Body of pancreas (tissue), 4 donors: ENCODE results near the gene ARL16. TPM values are rescaled to one million over a fixed set of nuclear protein-coding genes. Genes with fewer than 3 reads are reported as not detected.

Experiments used
- ATAC-seq: fragments of 150-250 bp; one replicate; pipeline ENCODE4 v1.9.1; 2016
- DNase-seq, 4 donors: peaks; one replicate each; pipeline ENCODE4 v3.0.0-alpha.2; 2019
- H3K27ac ChIP-seq, 4 donors: fragments of 200-600 bp; sonication (generic); 1 replicate in 3 of 4; 2 replicates in 1 of 4; pipeline versions ENCODE4 v1.5.1 to v1.6.1; 2016 to 2019; ENCODE audit warnings: mild to moderate bottlenecking in 1 of 4, mixed read lengths in 1 of 4, moderate library complexity in 1 of 4
- H3K27me3 ChIP-seq, 2 donors: fragments of 200-600 bp; sonication (generic); one replicate each; pipeline ENCODE4 v1.6.0; 2016; ENCODE audit warnings: mild to moderate bottlenecking in 1 of 2
- H3K36me3 ChIP-seq, 2 donors: fragments of 200-600 bp; sonication (generic); replicated peaks in 1 of 2; 2 replicates each; pipeline ENCODE4 v1.5.1; 2016; ENCODE audit warnings: low read depth in 2 of 2; ENCODE audit not compliant: insufficient read depth in 1 of 2
- H3K4me1 ChIP-seq: fragments of 200-600 bp; sonication (generic); one replicate; pipeline ENCODE4 v1.6.0; 2016
- H3K4me3 ChIP-seq, 2 donors: fragments of 200-600 bp; sonication (generic); 1 replicate in 1 of 2; 2 replicates in 1 of 2; pipeline ENCODE4 v1.5.1; 2016 to 2019
- H3K9me3 ChIP-seq, 3 donors: fragments of 200-600 bp; sonication (generic); 1 replicate in 2 of 3; 2 replicates in 1 of 3; pipeline ENCODE4 v1.5.1; 2016
- POLR2A ChIP-seq, 3 donors: fragments of 450-650 bp; IDR thresholded peaks; one replicate each; pipeline ENCODE4 v1.6.1; 2016; ENCODE audit warnings: antibody characterized with exemption in 3 of 3, mild to moderate bottlenecking in 2 of 3
- WGBS, 2 donors: methylation state at CpG; one replicate each; pipeline ENCODE4 v1.1.5; 2017; 5-methylcytosine and 5-hydroxymethylcytosine counted together
- intact Hi-C: fragments of 100-400 bp; cut with DNase I; formaldehyde crosslinking; loops from one replicate; pipeline ENCODE4 v1.15.1; 2023
- total RNA-seq, 2 donors: library from RNA; depleted of rRNA; stranded (reverse); fragments of >200 nt; gene quantifications; one replicate each; pipeline ENCODE4 v1.1.0, GENCODE V29; 2016
- TF ChIP-seq, protein P1 (sequence below), 7 experiments: fragments of 450-650 bp in 4 of 7; fragments of 200-600 bp in 3 of 7; sonication (generic) in 3 of 7; IDR thresholded peaks; one replicate each; pipeline ENCODE4 v1.5.1; 2016 to 2019; ENCODE audit warnings: antibody characterized with exemption in 7 of 7

Gene ARL16
- total RNA-seq, 2 donors from 2014 or later = 22.8 to 47.1 TPM

DNA sequence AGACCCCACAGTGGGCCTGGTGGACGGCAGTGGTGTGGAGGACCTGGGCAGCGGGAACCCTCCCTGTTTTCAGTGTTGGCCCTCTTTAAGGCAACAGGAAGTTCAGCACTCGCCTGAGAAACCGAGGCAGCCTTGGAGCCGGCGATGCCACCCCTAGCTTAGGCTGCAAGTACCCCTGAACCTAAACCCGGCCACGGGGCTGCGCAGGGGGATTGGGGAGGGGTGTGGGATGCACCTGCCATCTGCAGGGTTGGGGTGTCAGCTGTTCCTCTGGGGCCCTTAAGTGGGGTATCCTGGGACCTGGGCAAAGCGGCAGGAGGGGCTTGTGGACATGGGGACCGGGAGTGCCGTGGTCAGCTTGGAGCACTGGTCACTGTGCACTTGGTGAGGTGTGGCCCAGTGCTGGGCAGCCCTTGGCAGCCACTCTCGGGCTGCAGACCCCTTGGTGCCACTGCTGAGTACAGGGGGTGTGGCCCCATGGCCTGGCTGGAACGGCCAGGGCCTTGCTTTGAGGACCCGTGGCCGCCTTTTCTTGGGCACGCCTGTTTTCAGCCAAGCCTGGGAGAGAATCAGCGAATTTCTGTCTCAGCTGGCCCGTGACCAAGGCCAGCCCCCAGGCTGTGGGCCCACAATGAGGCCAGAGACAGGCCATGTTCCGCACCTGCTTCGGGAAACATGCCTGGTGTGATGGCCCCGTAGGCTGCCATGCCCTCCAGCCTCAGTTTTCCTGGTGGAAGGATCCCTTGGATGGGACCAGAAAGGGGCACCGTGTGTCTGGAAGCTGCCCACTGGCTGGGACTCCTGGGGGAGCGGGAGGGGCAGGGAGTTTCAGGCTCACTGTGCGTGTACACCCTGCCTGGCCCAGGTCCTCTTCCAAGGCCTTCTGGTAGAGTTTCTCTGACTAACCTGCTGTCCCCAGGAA is 24.4 kb upstream of the ARL16 start:
- WGBS, 2 donors = 87 to 88% methylated on average over 6 to 25 of the region's 25 CpGs
- Histone ChIP-seq H3K27ac (no peak overlapping the region), H3K36me3 (peaks cover 0 to 6% of the 10 kb centered on the region in 2 donors), H3K9me3 (no peaks in the 10 kb centered on the region), H3K4me3 (no peak overlapping the region), H3K4me1 (peaks cover 40% of the 10 kb centered on the region), H3K27me3 (no peaks in the 10 kb centered on the region)
- no peak for TF ChIP-seq POLR2A (IDR thresholded peaks at IDR 0.05)
- TF ChIP-seq, protein P1, sequence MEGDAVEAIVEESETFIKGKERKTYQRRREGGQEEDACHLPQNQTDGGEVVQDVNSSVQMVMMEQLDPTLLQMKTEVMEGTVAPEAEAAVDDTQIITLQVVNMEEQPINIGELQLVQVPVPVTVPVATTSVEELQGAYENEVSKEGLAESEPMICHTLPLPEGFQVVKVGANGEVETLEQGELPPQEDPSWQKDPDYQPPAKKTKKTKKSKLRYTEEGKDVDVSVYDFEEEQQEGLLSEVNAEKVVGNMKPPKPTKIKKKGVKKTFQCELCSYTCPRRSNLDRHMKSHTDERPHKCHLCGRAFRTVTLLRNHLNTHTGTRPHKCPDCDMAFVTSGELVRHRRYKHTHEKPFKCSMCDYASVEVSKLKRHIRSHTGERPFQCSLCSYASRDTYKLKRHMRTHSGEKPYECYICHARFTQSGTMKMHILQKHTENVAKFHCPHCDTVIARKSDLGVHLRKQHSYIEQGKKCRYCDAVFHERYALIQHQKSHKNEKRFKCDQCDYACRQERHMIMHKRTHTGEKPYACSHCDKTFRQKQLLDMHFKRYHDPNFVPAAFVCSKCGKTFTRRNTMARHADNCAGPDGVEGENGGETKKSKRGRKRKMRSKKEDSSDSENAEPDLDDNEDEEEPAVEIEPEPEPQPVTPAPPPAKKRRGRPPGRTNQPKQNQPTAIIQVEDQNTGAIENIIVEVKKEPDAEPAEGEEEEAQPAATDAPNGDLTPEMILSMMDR (IDR thresholded peaks at IDR 0.05) = no peak
- intact Hi-C loops = no loop called here
- no peak for DNase-seq
- no peak for ATAC-seq

DNA sequence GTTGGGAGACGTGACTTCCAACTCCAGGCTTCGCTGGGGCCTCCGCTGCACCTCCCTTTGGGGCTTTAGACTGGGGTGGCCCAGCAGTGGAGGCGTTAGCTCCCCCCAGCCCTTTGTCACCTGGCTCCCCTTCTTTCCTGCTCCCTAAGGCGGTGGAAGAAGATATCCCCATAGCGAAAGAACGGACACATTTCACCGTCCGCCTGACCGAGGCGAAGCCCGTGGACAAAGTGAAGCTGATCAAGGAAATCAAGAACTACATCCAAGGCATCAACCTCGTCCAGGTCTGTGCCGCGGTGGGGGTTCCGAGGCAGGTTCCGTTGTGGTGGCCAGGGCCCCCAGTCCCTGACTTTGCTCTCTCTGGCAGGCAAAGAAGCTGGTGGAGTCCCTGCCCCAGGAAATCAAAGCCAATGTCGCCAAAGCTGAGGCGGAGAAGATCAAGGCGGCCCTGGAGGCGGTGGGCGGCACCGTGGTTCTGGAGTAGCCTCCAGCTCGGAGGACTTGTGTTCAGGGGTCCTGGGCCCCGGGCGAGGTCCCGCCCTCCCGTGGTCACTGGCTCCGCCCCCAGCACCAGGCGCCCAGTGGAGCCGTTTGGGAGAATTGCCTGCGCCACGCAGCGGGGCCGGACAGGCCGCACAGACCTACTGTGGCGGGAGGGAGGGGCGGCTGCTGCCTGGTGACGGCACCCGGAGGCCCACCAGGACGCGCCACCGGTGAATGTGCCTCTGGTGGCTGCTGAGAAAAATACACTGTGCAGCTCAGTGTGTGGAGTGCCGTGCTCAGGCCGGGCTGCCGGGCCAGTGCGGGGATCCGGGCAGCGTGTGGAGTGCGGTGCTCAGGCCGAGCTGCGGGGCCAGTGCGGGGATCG is 23.4 kb upstream of the ARL16 start:
- Histone ChIP-seq H3K27me3 (no peaks in the 10 kb centered on the region), H3K4me1 (peaks cover 38% of the 10 kb centered on the region), H3K36me3 (peaks cover 0 to 6% of the 10 kb centered on the region in 2 donors), H3K9me3 (no peaks in the 10 kb centered on the region), H3K4me3 (no peak overlapping the region), H3K27ac (no peak overlapping the region)
- DNase-seq = no peak
- intact Hi-C loops = no loop called here
- TF ChIP-seq, protein P1 (IDR thresholded peaks at IDR 0.05) = no peak
- no peak for TF ChIP-seq POLR2A (IDR thresholded peaks at IDR 0.05)
- WGBS, 2 donors = 90 to 95% methylated on average over 19 to 47 of the region's 54 CpGs
- no peak for ATAC-seq

DNA sequence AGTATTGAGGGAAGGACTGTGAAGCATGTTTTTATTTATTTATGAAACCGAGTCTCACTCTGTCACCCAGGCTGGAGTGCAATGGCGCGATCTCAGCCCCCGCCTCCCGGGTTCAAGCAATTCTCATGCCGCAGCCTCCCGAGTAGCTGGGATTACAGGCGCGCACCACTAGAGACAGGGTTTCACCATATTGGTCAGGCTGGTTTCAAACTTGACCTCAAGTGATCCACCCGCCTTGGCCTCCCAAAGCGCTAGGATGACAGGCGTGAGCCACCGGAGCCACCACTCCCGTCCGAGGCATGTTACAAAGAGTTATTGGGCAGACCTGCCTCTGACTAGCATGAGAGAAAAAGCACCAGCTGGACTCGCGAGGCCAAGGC is 22.6 kb upstream of the ARL16 start:
- TF ChIP-seq, protein P1 (IDR thresholded peaks at IDR 0.05) = no peak
- TF ChIP-seq POLR2A (IDR thresholded peaks at IDR 0.05) = no peak
- DNase-seq (no peak), ATAC-seq (no peak)
- Histone ChIP-seq H3K27ac (no peak overlapping the region), H3K36me3 (peaks cover 0 to 6% of the 10 kb centered on the region in 2 donors), H3K9me3 (no peaks in the 10 kb centered on the region), H3K4me3 (no peak overlapping the region), H3K27me3 (no peaks in the 10 kb centered on the region), H3K4me1 (peaks cover 39% of the 10 kb centered on the region)
- 89 to 92% methylated on average over 17 of the region's 17 CpGs for WGBS, 2 donors
- intact Hi-C loops = no loop called here

DNA sequence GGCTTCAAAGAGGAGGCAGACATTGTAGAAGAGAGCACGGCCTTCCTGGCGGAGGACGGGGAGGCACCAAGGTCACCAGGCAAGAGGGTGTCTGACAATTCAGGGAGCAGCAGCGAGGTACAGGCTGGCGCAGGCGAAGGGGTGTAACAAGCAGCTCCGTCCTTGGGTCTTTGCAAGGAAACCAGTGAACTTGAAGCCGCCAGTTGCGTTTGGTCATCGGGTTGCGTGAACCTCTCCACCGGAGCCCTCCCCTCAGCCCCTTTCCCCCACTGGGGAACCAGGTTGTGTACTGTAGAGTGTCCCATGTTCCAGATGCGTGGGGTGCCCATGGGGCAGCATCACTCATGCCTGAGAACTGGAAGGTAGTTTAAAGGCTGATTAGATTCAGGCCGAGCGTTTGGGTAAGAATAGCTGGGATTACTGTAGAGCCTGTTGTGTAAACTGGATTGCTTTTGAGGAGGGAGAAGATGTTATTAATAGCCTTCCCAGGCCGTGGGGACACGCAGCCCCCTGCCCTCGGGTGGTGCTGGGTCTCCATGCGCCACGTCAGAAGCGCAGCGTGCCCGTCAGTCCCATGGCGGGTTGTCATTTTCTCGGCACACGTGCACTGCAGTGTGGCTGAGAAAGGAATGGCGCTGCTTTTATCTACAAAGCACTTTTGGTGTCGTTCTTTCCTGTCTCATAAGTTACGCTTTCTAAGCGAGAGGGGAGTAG is 22.1 kb upstream of the ARL16 start:
- no peaks in the 10 kb centered on the region for H3K9me3 ChIP-seq
- intact Hi-C loops = no loop called here
- DNase-seq (no peak), ATAC-seq (no peak)
- WGBS, 2 donors = 91 to 94% methylated on average over 30 of the region's 30 CpGs
- H3K4me3 ChIP-seq = no peak overlapping the region
- no peak overlapping the region for H3K27ac ChIP-seq
- peaks cover 39% of the 10 kb centered on the region for H3K4me1 ChIP-seq
- TF ChIP-seq POLR2A (IDR thresholded peaks at IDR 0.05) = no peak
- TF ChIP-seq, protein P1 (IDR thresholded peaks at IDR 0.05) = no peak
- peaks cover 0 to 6% of the 10 kb centered on the region in 2 donors for H3K36me3 ChIP-seq
- no peaks in the 10 kb centered on the region for H3K27me3 ChIP-seq
